GM19395 (cell line): ENCODE data around the gene CACNA1D.

Source experiments
- ATAC-seq: cut with Tn5 transposase; IDR thresholded peaks from one replicate; pipeline ENCODE4 v1.9.1; 2021; ENCODE audit warnings: mild to moderate bottlenecking, moderate library complexity; ENCODE audit not compliant: unreplicated experiment

CACNA1D gene

DNA sequence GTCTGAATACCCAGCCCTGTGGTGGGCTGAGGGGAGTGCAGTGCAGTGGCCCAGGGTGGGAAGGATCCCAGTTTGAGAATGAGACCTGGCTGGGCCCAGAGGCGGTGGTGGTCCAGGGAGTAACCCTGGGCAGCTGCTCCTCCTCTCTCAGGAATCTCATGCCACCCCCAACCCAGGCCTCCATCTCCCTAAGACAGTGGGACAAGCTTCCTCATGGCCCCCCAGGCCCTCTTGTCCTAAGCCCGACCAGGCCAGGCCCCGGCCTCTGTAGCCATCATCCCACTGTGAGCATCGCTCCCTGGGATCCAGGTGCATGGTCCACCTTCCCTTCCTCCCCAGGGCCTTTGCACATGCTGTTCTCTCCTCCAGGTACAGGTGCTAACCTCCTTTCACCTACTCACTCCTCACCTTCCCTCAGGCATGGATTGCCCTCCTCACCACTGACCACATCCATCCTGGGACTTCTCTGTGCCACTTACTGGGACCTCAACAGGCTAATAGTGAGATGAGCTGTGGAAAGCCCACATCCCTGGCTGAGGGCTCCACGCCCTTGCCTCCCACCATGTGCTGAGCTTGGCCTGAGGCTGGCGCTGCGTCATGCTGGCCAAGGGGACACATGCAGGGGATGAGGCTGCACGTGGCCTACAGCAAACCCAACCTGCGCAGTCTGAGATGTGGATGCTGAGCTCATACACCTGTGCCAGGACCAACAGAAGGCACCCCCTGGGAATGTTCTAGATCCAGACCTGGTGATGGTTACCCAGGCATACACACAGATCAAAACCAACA, 341.9 kb downstream of the CACNA1D start:
- no peak for ATAC-seq

- ATAC-seq = no peak
Observed at GRCh38 chr3:53837331-53837730, 342.9 kb downstream of the CACNA1D start.

- no peak for ATAC-seq
Observed at GRCh38 chr3:53841296-53841695, 346.9 kb downstream of the CACNA1D start.

DNA sequence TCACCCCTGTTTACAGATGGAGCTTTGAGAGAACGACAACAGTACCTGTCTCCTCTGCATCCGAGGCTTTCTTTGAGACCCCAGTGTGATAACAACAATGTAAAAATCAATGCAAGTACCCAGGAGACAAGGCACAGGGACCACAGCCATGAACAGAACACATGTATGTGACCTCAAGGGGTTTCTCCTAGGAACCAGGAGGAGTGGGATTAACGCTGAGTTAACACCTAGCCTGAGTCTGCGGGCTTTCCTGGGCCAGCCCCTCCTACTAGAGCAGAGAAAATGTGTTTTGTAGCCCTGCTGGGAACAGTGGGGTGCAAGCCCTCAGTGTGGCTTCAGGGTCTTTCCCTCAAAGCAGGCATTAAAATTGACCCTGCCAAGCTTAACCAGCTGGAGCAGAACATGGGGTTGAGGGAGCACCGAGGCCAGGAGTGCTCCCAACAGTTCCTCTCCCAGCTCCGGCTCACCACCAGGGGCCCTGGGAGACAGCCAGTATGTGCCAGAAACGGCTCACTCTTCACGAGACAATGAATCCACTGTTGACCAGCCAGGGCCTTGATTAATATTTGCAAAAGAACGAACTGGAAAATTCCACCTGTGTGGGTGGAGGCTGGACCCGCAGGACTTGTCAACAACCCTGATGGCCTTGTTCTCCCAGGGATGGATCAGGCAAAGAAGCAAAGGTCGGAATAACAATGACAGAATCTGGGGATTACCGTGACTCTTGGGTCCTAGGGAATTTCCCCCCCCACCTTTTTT, 348.2 kb downstream of the CACNA1D start:
- no peak for ATAC-seq

GRCh38 chr3:53843195-53844177, 349.1 kb downstream of the CACNA1D start:
- ATAC-seq = peak; percentile 48

- peak; percentile 0 for ATAC-seq
Observed at GRCh38 chr3:53844262-53845102, 350.1 kb downstream of the CACNA1D start.

GRCh38 chr3:53845103-53845880, 350.9 kb downstream of the CACNA1D start:
- peak; percentile 22 for ATAC-seq

DNA sequence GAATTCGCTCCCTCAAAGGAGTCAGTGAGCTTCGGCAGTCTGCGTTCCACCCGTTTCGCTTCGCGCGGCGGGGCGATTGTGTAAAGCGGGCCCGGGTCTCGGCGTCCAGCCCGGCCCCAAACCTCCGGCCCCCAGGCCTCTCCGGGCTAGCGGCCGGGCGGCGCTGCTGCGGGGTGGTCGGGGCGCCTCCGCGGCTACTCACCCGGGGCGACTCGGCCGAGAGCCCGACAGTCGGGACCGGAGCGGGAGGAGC, 351.4 kb downstream of the CACNA1D start:
- no peak for ATAC-seq

DNA sequence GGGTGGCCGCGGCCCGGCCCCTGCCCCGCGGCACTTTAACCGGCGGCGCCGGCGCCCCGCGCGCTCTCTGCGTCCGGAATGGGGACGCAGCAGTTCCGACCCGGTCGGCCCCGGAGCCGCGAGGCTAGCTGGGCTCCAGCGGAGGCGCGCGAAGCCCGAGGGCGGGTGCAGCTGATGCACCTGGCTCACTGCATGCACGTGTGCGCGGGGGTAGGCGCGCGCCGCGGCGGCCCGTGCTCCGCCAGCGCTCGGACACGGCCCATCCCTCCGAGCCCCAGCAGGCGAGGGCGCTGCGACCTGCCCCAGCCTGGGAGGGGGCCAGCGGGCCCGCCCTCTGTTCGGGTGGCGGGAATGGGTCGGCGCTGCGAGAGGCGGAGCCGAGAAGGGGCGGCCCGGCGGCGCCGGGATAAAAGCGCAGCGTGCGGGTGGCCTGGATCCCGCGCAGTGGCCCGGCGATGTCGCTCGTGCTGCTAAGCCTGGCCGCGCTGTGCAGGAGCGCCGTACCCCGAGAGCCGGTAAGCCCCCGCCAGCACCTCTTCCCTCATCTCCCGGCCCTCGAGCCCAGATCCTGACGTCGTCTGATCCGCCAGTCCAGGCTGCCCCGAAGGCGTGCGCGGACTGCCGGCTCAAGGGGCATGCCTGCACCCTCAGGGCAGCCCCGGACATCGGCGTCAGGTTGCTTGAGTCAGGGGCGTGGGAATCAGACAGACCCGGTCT, 351.9 kb downstream of the CACNA1D start, which contains the start of the genes CHDH and IL17RB:
TSS of gene CHDH (minus strand) at position 286 of the 717 bp plus-strand sequence. CDS start 22,411 bp downstream, outside the sequence.
TSS of gene IL17RB (plus strand) at position 435 of the 717 bp plus-strand sequence. CDS start at position 456, 21 bp downstream.
- ATAC-seq = peak; percentile 40

DNA sequence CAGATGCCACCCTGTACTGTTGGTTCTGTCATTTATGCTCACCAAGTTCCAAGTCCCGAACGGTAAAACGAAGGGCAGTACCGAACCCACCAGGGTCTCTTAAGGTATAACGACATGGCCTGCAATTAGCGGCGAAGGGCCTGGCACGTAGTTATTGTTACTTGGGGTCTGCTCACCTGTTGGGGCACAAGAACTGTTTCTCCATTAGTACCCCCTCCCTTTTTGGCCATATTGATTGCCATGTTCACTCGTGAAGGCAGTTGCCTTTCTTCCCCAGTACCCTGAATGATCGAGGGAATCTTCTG, 352.4 kb downstream of the CACNA1D start:
- no peak for ATAC-seq

DNA sequence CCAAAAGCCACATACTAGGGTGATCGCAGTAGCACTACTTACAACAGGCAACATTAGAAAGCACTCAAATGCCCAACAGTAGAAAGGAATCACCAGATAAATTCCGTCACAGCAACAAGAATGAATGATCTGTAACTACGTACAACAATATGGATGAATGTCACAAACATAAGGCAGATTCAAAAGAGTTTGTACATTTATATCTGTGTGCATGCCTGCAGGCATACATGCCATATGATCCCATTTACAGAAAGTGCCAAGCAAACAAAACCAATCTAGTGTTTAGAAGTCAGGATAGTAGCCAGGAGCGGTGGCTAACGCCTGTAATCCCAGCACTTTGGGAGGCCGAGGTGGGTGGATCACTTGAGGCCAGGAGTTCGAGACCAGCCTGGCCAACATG, 355.5 kb downstream of the CACNA1D start:
- no peak for ATAC-seq

DNA sequence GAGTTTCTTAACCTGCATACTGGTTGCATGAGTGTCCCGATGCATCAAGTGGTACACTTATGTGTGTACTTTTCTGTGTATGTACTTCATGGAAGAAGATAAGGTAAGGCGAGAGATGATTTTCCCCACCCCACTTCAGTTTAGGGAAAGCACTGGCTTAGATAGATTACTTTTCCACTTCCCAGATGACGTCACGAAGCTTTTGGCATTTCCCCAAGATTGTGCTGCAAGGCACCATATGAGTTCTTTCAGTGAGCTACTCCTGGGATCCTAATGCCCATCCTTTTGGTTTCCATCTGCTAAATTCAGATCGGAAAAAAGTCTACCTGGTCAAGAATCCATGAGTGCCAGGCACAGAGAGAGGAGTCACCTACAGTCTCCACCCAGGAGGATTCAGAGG, 356.5 kb downstream of the CACNA1D start:
- no peak for ATAC-seq

GRCh38 chr3:53856964-53857363, 362.6 kb downstream of the CACNA1D start:
- ATAC-seq = peak; percentile 71

DNA sequence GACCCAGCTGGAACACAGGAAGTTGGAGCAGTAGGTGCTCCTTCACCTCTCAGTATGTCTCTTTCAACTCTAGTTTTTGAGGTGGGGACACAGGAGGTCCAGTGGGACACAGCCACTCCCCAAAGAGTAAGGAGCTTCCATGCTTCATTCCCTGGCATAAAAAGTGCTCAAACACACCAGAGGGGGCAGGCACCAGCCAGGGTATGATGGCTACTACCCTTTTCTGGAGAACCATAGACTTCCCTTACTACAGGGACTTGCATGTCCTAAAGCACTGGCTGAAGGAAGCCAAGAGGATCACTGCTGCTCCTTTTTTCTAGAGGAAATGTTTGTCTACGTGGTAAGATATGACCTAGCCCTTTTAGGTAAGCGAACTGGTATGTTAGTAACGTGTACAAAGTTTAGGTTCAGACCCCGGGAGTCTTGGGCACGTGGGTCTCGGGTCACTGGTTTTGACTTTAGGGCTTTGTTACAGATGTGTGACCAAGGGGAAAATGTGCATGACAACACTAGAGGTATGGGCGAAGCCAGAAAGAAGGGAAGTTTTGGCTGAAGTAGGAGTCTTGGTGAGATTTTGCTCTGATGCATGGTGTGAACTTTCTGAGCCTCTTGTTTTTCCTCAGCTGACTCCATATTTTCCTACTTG, 363.8 kb downstream of the CACNA1D start:
- ATAC-seq = no peak

DNA sequence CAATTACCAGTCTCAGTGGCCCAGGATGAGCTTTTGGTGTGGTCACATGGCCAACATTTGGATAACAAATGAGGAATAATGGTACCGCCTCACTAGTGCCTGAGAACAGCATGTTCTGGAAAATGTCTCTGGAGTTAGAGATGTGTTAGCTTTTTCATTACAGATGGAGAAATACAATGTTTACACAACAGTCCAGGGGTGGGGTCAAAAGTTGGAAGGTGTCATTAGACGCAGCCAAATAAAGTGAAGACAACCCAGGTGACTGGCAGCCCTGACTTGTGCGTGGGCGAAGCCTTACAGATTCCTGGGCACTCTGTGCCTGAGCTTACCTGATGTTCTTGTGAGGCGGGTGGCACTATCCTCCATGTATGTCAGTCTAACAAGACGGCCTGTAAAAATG, 364.8 kb downstream of the CACNA1D start:
- ATAC-seq = no peak

- no peak for ATAC-seq
Observed at GRCh38 chr3:53860196-53860595, 365.8 kb downstream of the CACNA1D start.

GRCh38 chr3:53862241-53862640, 367.8 kb downstream of the CACNA1D start:
- ATAC-seq = no peak

- ATAC-seq = no peak
Observed at GRCh38 chr3:53863145-53863544, 368.7 kb downstream of the CACNA1D start.
